GM19099 (cell line): ENCODE measurements around the gene TENM4.

Experiments
- POLR2A ChIP-seq: IDR thresholded peaks from 3 replicates; pipeline ENCODE4 v1.6.1; 2011; ENCODE audit warnings: low read depth; ENCODE audit not compliant: insufficient read length; ENCODE audit errors: extremely low read depth

The TENM4 gene

GRCh38 chr11:79070518-79070917, 370.3 kb downstream of the TENM4 start:
- no peak for TF ChIP-seq POLR2A

- no peak for TF ChIP-seq POLR2A
These were observed 371.3 kb downstream of the TENM4 start for GRCh38 chr11:79069504-79069903.

GRCh38 chr11:79068356-79068755, 372.5 kb downstream of the TENM4 start:
- TF ChIP-seq POLR2A, result no peak

- TF ChIP-seq POLR2A, result no peak
These were observed 373.5 kb downstream of the TENM4 start for GRCh38 chr11:79067352-79067679.

GRCh38 chr11:79066456-79067351, 374.1 kb downstream of the TENM4 start:
- TF ChIP-seq POLR2A, result no peak

GRCh38 chr11:79062814-79063762, 377.7 kb downstream of the TENM4 start:
- no peak for TF ChIP-seq POLR2A

- no peak for TF ChIP-seq POLR2A
These were observed 380.5 kb downstream of the TENM4 start for GRCh38 chr11:79060081-79060953.

GRCh38 chr11:79059141-79059540, 381.7 kb downstream of the TENM4 start:
- TF ChIP-seq POLR2A, result no peak

GRCh38 chr11:79055856-79056631, 384.8 kb downstream of the TENM4 start:
- no peak for TF ChIP-seq POLR2A

GRCh38 chr11:79054636-79055035, 386.2 kb downstream of the TENM4 start:
- TF ChIP-seq POLR2A, result no peak

- no peak for TF ChIP-seq POLR2A
These were observed 388.3 kb downstream of the TENM4 start for GRCh38 chr11:79052544-79052943.

- TF ChIP-seq POLR2A, result no peak
These were observed 390.0 kb downstream of the TENM4 start for GRCh38 chr11:79050786-79051185.

- no peak for TF ChIP-seq POLR2A
These were observed 391.1 kb downstream of the TENM4 start for GRCh38 chr11:79049741-79050179.

- no peak for TF ChIP-seq POLR2A
These were observed 392.9 kb downstream of the TENM4 start for GRCh38 chr11:79047980-79048379.
